HFFc6 (cell line): ENCODE measurements around the gene CDH9. TPM values are rescaled to one million over a fixed set of nuclear protein-coding genes. Genes with fewer than 3 reads are reported as not detected.

Source experiments
- DNase-seq: peaks from one replicate; pipeline ENCODE4 v3.0.0-alpha.2; 2018
- H3K27ac Mint-ChIP-seq: 2 replicates; pipeline ENCODE4 v1.8.0; 2020; ENCODE audit warnings: mild to moderate bottlenecking, mixed read lengths
- H3K27me3 Mint-ChIP-seq: 2 replicates; pipeline ENCODE4 v1.8.0; 2021; ENCODE audit warnings: mild to moderate bottlenecking, moderate library complexity, mixed read lengths; ENCODE audit not compliant: insufficient read depth
- H3K36me3 Mint-ChIP-seq: 2 replicates; pipeline ENCODE4 v1.8.0; 2021; ENCODE audit warnings: low read depth, mixed read lengths
- H3K4me1 Mint-ChIP-seq: 2 replicates; pipeline ENCODE4 v1.8.0; 2020; ENCODE audit warnings: low read depth, mixed read lengths
- H3K4me3 Mint-ChIP-seq: 2 replicates; pipeline ENCODE4 v1.8.0; 2020; ENCODE audit warnings: mild to moderate bottlenecking, moderate library complexity, mixed read lengths
- H3K9me3 Mint-ChIP-seq: 2 replicates; pipeline ENCODE4 v1.8.0; 2020; ENCODE audit warnings: mild to moderate bottlenecking, mixed read lengths
- CTCF ChIP-seq: fragments of 200-600 bp; sonication (generic); IDR thresholded peaks from 2 replicates; pipeline ENCODE4 v1.5.0; 2021; ENCODE audit warnings: antibody characterized with exemption, mild to moderate bottlenecking
- total RNA-seq, 6 experiments: library from RNA; stranded (reverse); fragmentation: NEBNext Ultra II Directional; extraction: Animal tissue kit (Norgen Biotek cat#: 25700); gene quantifications; 2 replicates in 1 of 6; 3 replicates in 5 of 6; pipeline ENCODE4 v1.2.3, GENCODE V29; 2021

CDH9 gene
- total RNA-seq, 6 experiments from 2014 or later: not detected

GRCh38 chr5:27048510-27048909 is 10.1 kb upstream of the CDH9 start:
- Mint-ChIP-seq H3K9me3 (no peaks in the 10 kb centered on the region), H3K27ac (no peak overlapping the region), H3K4me3 (no peak overlapping the region), H3K4me1 (no peaks in the 10 kb centered on the region), H3K27me3 (no peaks in the 10 kb centered on the region), H3K36me3 (no peaks in the 10 kb centered on the region)
- TF ChIP-seq CTCF: no peak
- no peak for DNase-seq

GRCh38 chr5:27041372-27041771 is 3.0 kb upstream of the CDH9 start:
- Mint-ChIP-seq H3K4me1 (no peaks in the 10 kb centered on the region), H3K27me3 (no peaks in the 10 kb centered on the region; the same call in 1 of the 2 replicates), H3K4me3 (no peak overlapping the region), H3K27ac (no peak overlapping the region), H3K9me3 (no peaks in the 10 kb centered on the region), H3K36me3 (no peaks in the 10 kb centered on the region)
- DNase-seq: no peak
- TF ChIP-seq CTCF: no peak

GRCh38 chr5:27034565-27034964 is 3.8 kb downstream of the CDH9 start:
- DNase-seq: no peak
- Mint-ChIP-seq H3K27ac (no peak overlapping the region), H3K27me3 (no peaks in the 10 kb centered on the region; the same call in 1 of the 2 replicates), H3K36me3 (no peaks in the 10 kb centered on the region), H3K4me1 (no peaks in the 10 kb centered on the region), H3K9me3 (no peaks in the 10 kb centered on the region), H3K4me3 (no peak overlapping the region)
- TF ChIP-seq CTCF: no peak

GRCh38 chr5:27026801-27027200 is 11.6 kb downstream of the CDH9 start:
- DNase-seq: no peak
- Mint-ChIP-seq H3K36me3 (no peaks in the 10 kb centered on the region), H3K27me3 (no peaks in the 10 kb centered on the region), H3K4me1 (no peaks in the 10 kb centered on the region), H3K27ac (no peak overlapping the region), H3K9me3 (no peaks in the 10 kb centered on the region; the same call in 1 of the 2 replicates), H3K4me3 (no peak overlapping the region)
- TF ChIP-seq CTCF: no peak

GRCh38 chr5:27026063-27026462 is 12.3 kb downstream of the CDH9 start:
- no peaks in the 10 kb centered on the region for H3K27me3 Mint-ChIP-seq
- H3K4me1 Mint-ChIP-seq: no peaks in the 10 kb centered on the region
- H3K27ac Mint-ChIP-seq: no peak overlapping the region
- no peak overlapping the region for H3K4me3 Mint-ChIP-seq
- H3K9me3 Mint-ChIP-seq: no peaks in the 10 kb centered on the region; the same call in 1 of the 2 replicates
- DNase-seq: no peak
- no peak for TF ChIP-seq CTCF
- H3K36me3 Mint-ChIP-seq: no peaks in the 10 kb centered on the region

- Mint-ChIP-seq H3K27me3 (no peaks in the 10 kb centered on the region), H3K4me1 (no peaks in the 10 kb centered on the region), H3K27ac (no peak overlapping the region), H3K36me3 (no peaks in the 10 kb centered on the region), H3K4me3 (no peak overlapping the region), H3K9me3 (no peaks in the 10 kb centered on the region)
- TF ChIP-seq CTCF: no peak
- DNase-seq: no peak
These were observed 16.9 kb downstream of the CDH9 start for GRCh38 chr5:27021471-27021870.
